HEK293 (cell line): Measurements from ENCODE around the gene EFEMP2.
"Not testable (repeated sequence)": the region's sequence is repeated elsewhere in the genome, so short reads cannot be mapped to it uniquely, and the experiment has no call there.

ENCODE experiments used
- CTCF ChIA-PET: fragments of 350-600 bp; formaldehyde crosslinking; extraction: SDS; loops from one replicate; lab custom pipeline; 2021; ENCODE audit warnings: antibody characterized with exemption; lab: Yijun Ruan, JAX
- POLR2A ChIA-PET: fragments of 300-600 bp; formaldehyde crosslinking; extraction: SDS; loops from one replicate; lab custom pipeline; 2020; ENCODE audit warnings: antibody characterized with exemption, inconsistent platforms; lab: Yijun Ruan, JAX
- H3K27ac ChIP-seq: fragments of 200-500 bp; sonication (Bioruptor generic); 2 replicates; pipeline ENCODE4 v1.5.1; 2014; ENCODE audit warnings: low read depth, low read length, control low read depth, inconsistent platforms; ENCODE audit errors: extremely low read depth
- H3K36me3 ChIP-seq, 2 experiments: fragments of 200-500 bp in 1 of 2; sonication (Bioruptor generic) in 1 of 2; 1 replicate in 1 of 2; 2 replicates in 1 of 2; pipeline ENCODE4 v1.5.1; 2014 to 2017; ENCODE audit warnings: inconsistent platforms in 2 of 2, low read length in 2 of 2; ENCODE audit not compliant: control insufficient read depth in 2 of 2, insufficient read depth in 1 of 2
- H3K4me1 ChIP-seq: fragments of 200-500 bp; sonication (Bioruptor generic); 2 replicates; pipeline ENCODE4 v1.5.1; 2014; ENCODE audit warnings: mild to moderate bottlenecking, low read length, inconsistent platforms; ENCODE audit not compliant: control insufficient read depth, insufficient read depth
- H3K4me3 ChIP-seq: 2 replicates; pipeline ENCODE4 v1.5.1; 2011; ENCODE audit warnings: low read depth, mild to moderate bottlenecking, control low read depth, low read length, moderate library complexity
- H3K9me3 ChIP-seq: fragments of 200-500 bp; sonication (Bioruptor generic); 2 replicates; pipeline ENCODE4 v1.5.1; 2014; ENCODE audit warnings: low read depth, low read length, inconsistent platforms; ENCODE audit not compliant: control insufficient read depth, insufficient read depth
- PBX3 ChIP-seq: sonication (generic); formaldehyde crosslinking; IDR thresholded peaks from 2 replicates; pipeline ENCODE4 v1.8.1; 2022; ENCODE audit warnings: mild to moderate bottlenecking, moderate library complexity, missing genetic modification reagents
- SP2 ChIP-seq: fragments of 450-650 bp; formaldehyde crosslinking; IDR thresholded peaks from 2 replicates; pipeline ENCODE4 v1.5.1; 2016; ENCODE audit warnings: missing biosample characterization, missing genetic modification characterization
- ZBTB48 ChIP-seq: fragments of 450-650 bp; formaldehyde crosslinking; IDR thresholded peaks from 2 replicates; pipeline ENCODE4 v1.5.1; 2016; ENCODE audit warnings: missing biosample characterization, missing genetic modification characterization
- ZNF133 ChIP-seq: fragments of 450-650 bp; formaldehyde crosslinking; IDR thresholded peaks from 2 replicates; pipeline ENCODE4 v1.5.1; 2016; ENCODE audit warnings: missing biosample characterization, missing genetic modification characterization
- ZNF202 ChIP-seq: fragments of 450-650 bp; formaldehyde crosslinking; IDR thresholded peaks from 2 replicates; pipeline ENCODE4 v1.5.1; 2016; ENCODE audit warnings: missing biosample characterization, missing genetic modification characterization, borderline replicate concordance
- ZNF239 ChIP-seq: fragments of 450-650 bp; formaldehyde crosslinking; IDR thresholded peaks from 2 replicates; pipeline ENCODE4 v1.5.1; 2016; ENCODE audit warnings: missing biosample characterization, missing genetic modification characterization
- ZNF311 ChIP-seq: fragments of 450-650 bp; formaldehyde crosslinking; IDR thresholded peaks from 2 replicates; pipeline ENCODE4 v1.5.1; 2017; ENCODE audit warnings: missing biosample characterization, missing genetic modification characterization, borderline replicate concordance
- ZNF341 ChIP-seq: fragments of 450-650 bp; formaldehyde crosslinking; IDR thresholded peaks from 2 replicates; pipeline ENCODE4; 2016; ENCODE audit warnings: low read depth, missing biosample characterization, missing genetic modification characterization
- ZNF350 ChIP-seq: fragments of 450-650 bp; formaldehyde crosslinking; IDR thresholded peaks from 2 replicates; pipeline ENCODE4 v1.5.0; 2017; ENCODE audit warnings: missing biosample characterization, mild to moderate bottlenecking, missing genetic modification characterization
- ZNF394 ChIP-seq: fragments of 450-650 bp; formaldehyde crosslinking; IDR thresholded peaks from 2 replicates; pipeline ENCODE4 v1.5.1; 2016; ENCODE audit warnings: missing biosample characterization, missing genetic modification characterization, mild to moderate bottlenecking, moderate library complexity, borderline replicate concordance
- ZNF423 ChIP-seq: fragments of 450-650 bp; formaldehyde crosslinking; IDR thresholded peaks from 2 replicates; pipeline ENCODE4 v1.5.1; 2016; ENCODE audit warnings: missing biosample characterization, missing genetic modification characterization
- ZNF585B ChIP-seq: fragments of 450-650 bp; formaldehyde crosslinking; IDR thresholded peaks from 2 replicates; pipeline ENCODE4 v1.5.1; 2016; ENCODE audit warnings: missing biosample characterization, missing genetic modification characterization
- ZNF791 ChIP-seq: fragments of 450-650 bp; formaldehyde crosslinking; IDR thresholded peaks from 2 replicates; pipeline ENCODE4 v1.5.1; 2016; ENCODE audit warnings: missing biosample characterization, missing genetic modification characterization
- ZSCAN4 ChIP-seq: fragments of 450-650 bp; formaldehyde crosslinking; IDR thresholded peaks from 2 replicates; pipeline ENCODE4 v1.5.1; 2017; ENCODE audit warnings: missing biosample characterization, missing genetic modification characterization

EFEMP2 gene

GRCh38 chr11:65834202-65834601, 38.4 kb downstream of the EFEMP2 start (continued):
- TF ChIP-seq ZSCAN4: peak; percentile 27; the same call in 1 of the 2 replicates
- no peak for TF ChIP-seq ZNF423
- no peak for TF ChIP-seq ZNF202 (tag by site-specific recombination)

GRCh38 chr11:65833297-65834030, 39.1 kb downstream of the EFEMP2 start, which contains the start of gene SNX32:
Gene SNX32, plus strand, starts transcription at chr11:65833963. Its CDS starts 103 bp downstream, at chr11:65834066.
- Histone ChIP-seq H3K36me3 (no peaks in the 10 kb centered on the region), H3K9me3 (no peaks in the 10 kb centered on the region), H3K4me3 (peak within 1 kb of the TSS; percentile 39), H3K4me1 (no peaks in the 10 kb centered on the region), H3K27ac (no peak within 1 kb of the TSS)
- ChIA-PET CTCF (interaction anchor here (0.6 to 2.8 kb wide), 5 partner anchors 15 to 184 kb away, joined by 3 to 6 read pairs (median 3); partner anchors contain the start of gene MUS81), POLR2A (interaction anchor here (0.7 to 0.9 kb wide), 3 partner anchors 16 to 38 kb away, joined by 3 to 4 read pairs (median 3); no protein-coding TSS in a partner anchor)
- TF ChIP-seq SP2 (tag by site-specific recombination) (peak; percentile 73), ZNF585B (tag by site-specific recombination) (no peak), ZNF350 (tag by site-specific recombination) (no peak), PBX3 (peak; percentile 95; the same call in 1 of the 2 replicates)

- peak; percentile 62; the same call in 1 of the 2 replicates for TF ChIP-seq ZNF394 (tag by site-specific recombination)
- not testable (repeated sequence) for H3K4me1 ChIP-seq, H3K4me3 ChIP-seq, H3K9me3 ChIP-seq, H3K27ac ChIP-seq, H3K36me3 ChIP-seq
- POLR2A ChIA-PET: interaction anchor here (0.7 to 1.4 kb wide), 3 partner anchors 17 to 169 kb away, joined by 3 read pairs; partner anchors contain the start of gene RELA
- CTCF ChIA-PET: interaction anchor here (0.7 to 2.8 kb wide), 8 partner anchors 12 to 291 kb away, joined by 3 to 8 read pairs (median 4); partner anchors contain the start of genes CCDC85B and KAT5
Observed at GRCh38 chr11:65832231-65832630, 40.4 kb downstream of the EFEMP2 start.

- CTCF ChIA-PET: interaction anchor here (0.6 to 2.4 kb wide), 5 partner anchors 11 to 118 kb away, joined by 3 to 11 read pairs (median 3); partner anchors contain the start of gene KAT5
- POLR2A ChIA-PET: no interaction called here
- no peak overlapping the region for H3K4me3 ChIP-seq
Observed at GRCh38 chr11:65829459-65829858, 43.1 kb downstream of the EFEMP2 start.

More at GRCh38 chr11:65829459-65829858, 43.1 kb downstream of the EFEMP2 start:
- no peaks in the 10 kb centered on the region for H3K36me3 ChIP-seq
- H3K9me3 ChIP-seq: no peaks in the 10 kb centered on the region
- H3K27ac ChIP-seq: no peak overlapping the region
- TF ChIP-seq ZNF133 (tag by site-specific recombination) (no peak), ZNF341 (tag by site-specific recombination) (no peak), ZNF791 (no peak), ZBTB48 (tag by site-specific recombination) (peak; percentile 88), ZNF239 (tag by site-specific recombination) (no peak), ZNF311 (tag by site-specific recombination) (no peak)
- H3K4me1 ChIP-seq: no peaks in the 10 kb centered on the region
